Left ventricle myocardium inferior (tissue), 1 donor: Measurements from ENCODE around the gene ENOX2. TPM values are rescaled to one million over a fixed set of nuclear protein-coding genes. Genes with fewer than 3 reads are reported as not detected.

Experiments
- DNase-seq: peaks from one replicate; pipeline ENCODE4 v3.0.0-alpha.2; 2020
- H3K27ac ChIP-seq: fragments of 200-600 bp; replicated peaks from 2 replicates; pipeline ENCODE4 v1.8.0; 2021
- H3K27me3 ChIP-seq: fragments of 200-600 bp; 2 replicates; pipeline ENCODE4 v1.8.0; 2021; ENCODE audit warnings: low read depth
- H3K36me3 ChIP-seq: fragments of 200-600 bp; 2 replicates; pipeline ENCODE4 v1.8.0; 2021
- H3K4me1 ChIP-seq: fragments of 200-600 bp; 2 replicates; pipeline ENCODE4 v1.8.0; 2021
- H3K4me3 ChIP-seq: fragments of 200-600 bp; 2 replicates; pipeline ENCODE4 v1.8.0; 2021; ENCODE audit warnings: mild to moderate bottlenecking, moderate library complexity
- H3K9me3 ChIP-seq: fragments of 200-600 bp; replicated peaks from 2 replicates; pipeline ENCODE4 v1.8.0; 2021
- intact Hi-C: fragments of 100-400 bp; cut with micrococcal nuclease; formaldehyde crosslinking; loops from one replicate; pipeline ENCODE4 v1.11.0; 2022
- total RNA-seq: library from RNA; stranded (reverse); fragmentation: NEBNext Ultra II Directional; extraction: Animal tissue kit (Norgen Biotek cat#: 25700); gene quantifications from one replicate; pipeline ENCODE4 v1.2.1, GENCODE V29; 2021
- TF ChIP-seq, protein P1 (sequence below): fragments of 200-600 bp; IDR thresholded peaks from 2 replicates; pipeline ENCODE4 v1.8.0; 2021; ENCODE audit warnings: antibody characterized with exemption, mild to moderate bottlenecking, borderline replicate concordance
- donor health status: DM: no; HTN: yes; CAD: no; lungs with severe emphysema.

The ENOX2 gene
- total RNA-seq, 1 donor from 2014 or later = 14.1 TPM

DNA sequence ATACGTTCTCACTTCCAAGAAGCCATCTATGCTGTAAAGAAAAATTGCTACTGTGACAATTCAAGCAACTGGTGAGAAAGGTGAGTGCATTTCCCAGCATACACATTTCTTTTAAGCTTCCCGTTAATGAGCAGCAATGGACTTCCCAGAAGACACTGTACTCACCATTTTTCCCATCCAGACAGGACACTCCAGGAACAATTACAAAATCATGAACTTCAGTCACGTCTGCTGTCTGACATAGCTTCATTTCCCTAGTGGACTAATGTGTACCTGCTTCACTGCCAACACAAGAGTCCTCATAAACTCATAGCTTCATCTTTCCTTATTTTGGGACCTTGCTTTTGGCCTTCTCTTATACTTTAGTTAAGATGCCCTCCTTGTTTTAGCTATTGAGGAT lies 156.9 kb downstream of the ENOX2 start:
- no peak overlapping the region for H3K4me3 ChIP-seq
- no peaks in the 10 kb centered on the region for H3K27me3 ChIP-seq
- no peaks in the 10 kb centered on the region for H3K4me1 ChIP-seq
- no peaks in the 10 kb centered on the region for H3K9me3 ChIP-seq
- no peak overlapping the region for H3K27ac ChIP-seq
- no peaks in the 10 kb centered on the region for H3K36me3 ChIP-seq
- TF ChIP-seq, protein P1, sequence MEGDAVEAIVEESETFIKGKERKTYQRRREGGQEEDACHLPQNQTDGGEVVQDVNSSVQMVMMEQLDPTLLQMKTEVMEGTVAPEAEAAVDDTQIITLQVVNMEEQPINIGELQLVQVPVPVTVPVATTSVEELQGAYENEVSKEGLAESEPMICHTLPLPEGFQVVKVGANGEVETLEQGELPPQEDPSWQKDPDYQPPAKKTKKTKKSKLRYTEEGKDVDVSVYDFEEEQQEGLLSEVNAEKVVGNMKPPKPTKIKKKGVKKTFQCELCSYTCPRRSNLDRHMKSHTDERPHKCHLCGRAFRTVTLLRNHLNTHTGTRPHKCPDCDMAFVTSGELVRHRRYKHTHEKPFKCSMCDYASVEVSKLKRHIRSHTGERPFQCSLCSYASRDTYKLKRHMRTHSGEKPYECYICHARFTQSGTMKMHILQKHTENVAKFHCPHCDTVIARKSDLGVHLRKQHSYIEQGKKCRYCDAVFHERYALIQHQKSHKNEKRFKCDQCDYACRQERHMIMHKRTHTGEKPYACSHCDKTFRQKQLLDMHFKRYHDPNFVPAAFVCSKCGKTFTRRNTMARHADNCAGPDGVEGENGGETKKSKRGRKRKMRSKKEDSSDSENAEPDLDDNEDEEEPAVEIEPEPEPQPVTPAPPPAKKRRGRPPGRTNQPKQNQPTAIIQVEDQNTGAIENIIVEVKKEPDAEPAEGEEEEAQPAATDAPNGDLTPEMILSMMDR = no peak
- intact Hi-C loops = no loop called here
- no peak for DNase-seq

DNA sequence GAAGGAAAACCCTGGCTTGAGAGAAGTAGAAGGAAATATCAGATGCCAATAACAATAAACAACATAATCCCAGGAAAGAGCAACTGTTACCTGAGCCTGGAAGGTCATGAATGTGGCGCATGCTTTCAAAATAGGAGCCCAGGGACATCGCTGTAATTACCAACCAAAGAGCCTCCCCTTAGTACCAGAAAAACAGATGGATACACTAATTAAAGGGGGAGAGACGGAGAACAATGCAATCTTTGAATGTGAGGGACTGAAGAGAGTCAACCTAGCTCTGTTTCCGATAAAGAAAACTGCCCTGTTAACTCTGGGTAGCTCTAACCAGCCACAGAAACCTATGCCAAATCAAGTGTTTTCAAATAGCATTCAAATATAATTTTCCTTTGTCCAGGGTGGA lies 161.4 kb downstream of the ENOX2 start:
- TF ChIP-seq, protein P1 = no peak
- Histone ChIP-seq H3K4me3 (no peak overlapping the region), H3K27me3 (no peaks in the 10 kb centered on the region), H3K4me1 (no peaks in the 10 kb centered on the region), H3K36me3 (no peaks in the 10 kb centered on the region), H3K9me3 (no peaks in the 10 kb centered on the region), H3K27ac (no peak overlapping the region)
- no peak for DNase-seq
- intact Hi-C loops = no loop called here

DNA sequence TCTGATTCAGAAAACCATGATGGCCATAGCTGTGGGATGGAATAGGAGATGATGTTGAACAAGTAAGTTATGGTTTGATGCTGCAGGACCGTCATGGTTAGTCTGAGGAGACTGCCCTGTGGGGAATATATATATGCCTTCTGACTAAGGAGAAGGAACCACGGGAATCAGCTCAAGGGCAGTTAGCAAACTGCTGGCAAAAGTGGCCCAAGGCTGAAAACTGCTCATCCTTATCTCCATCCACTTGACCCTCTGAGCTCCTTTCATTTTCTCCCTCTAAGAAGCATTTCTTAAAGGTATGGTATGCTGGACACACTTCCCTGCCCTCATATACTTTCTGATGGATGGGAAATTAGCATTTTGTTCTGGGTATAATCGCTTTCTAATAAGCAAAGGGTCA lies 161.9 kb downstream of the ENOX2 start:
- TF ChIP-seq, protein P1 = no peak
- Histone ChIP-seq H3K36me3 (no peaks in the 10 kb centered on the region), H3K9me3 (no peaks in the 10 kb centered on the region), H3K4me3 (no peak overlapping the region), H3K27ac (no peak overlapping the region), H3K4me1 (no peaks in the 10 kb centered on the region), H3K27me3 (no peaks in the 10 kb centered on the region)
- intact Hi-C loops = no loop called here
- DNase-seq = no peak

DNA sequence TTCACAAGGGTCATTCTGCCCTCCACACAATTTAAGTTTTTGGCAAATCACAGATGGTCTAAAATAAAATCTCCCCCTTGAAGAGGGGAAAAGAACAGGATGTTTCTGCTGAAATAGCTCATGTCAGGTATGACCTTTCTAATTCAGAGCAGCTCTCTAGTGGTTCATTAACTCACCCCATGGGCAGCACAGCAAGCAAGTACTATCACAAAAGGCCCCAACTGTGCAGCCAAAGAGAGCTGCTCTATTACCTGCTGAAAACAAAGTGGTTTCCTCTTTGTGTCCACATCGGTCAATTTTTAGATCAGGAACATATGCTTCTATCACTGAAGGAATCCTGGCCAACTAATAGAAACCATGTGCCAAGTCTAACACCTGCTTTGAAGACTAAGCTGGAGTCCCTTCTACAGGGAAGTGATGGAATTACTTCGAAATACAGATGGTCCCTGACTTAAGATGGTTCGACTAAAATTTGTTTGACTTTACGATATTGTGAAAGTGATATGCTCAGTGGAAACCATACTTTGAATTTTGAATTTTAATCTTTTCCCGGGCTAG lies 164.3 kb downstream of the ENOX2 start:
- Histone ChIP-seq H3K27me3 (no peaks in the 10 kb centered on the region), H3K36me3 (no peaks in the 10 kb centered on the region), H3K9me3 (no peaks in the 10 kb centered on the region), H3K4me1 (no peaks in the 10 kb centered on the region), H3K4me3 (no peak overlapping the region), H3K27ac (no peak overlapping the region)
- intact Hi-C loops = no loop called here
- TF ChIP-seq, protein P1 = no peak
- no peak for DNase-seq

DNA sequence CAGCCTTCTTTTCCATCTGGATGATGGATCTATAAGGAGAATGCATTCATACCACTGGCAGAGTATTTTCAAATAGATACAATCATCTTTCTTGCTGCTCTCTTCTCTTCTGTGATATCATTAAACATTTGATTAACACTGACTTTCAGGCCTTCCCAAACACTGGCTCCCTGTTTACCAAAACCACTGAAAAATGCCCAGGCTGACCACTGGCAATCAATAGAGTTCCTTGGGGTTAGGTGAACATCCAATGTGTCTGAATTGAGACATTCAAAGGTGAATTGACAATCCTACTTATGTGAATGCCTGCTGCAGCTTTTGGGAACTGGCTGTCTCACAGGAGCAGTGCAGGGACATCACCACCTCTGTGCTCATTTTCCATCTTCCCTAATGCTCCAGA lies 168.3 kb downstream of the ENOX2 start:
- H3K4me1 ChIP-seq = no peaks in the 10 kb centered on the region
- H3K36me3 ChIP-seq = no peaks in the 10 kb centered on the region
- H3K27me3 ChIP-seq = no peaks in the 10 kb centered on the region
- H3K27ac ChIP-seq = no peak overlapping the region
- intact Hi-C loops = no loop called here
- no peak overlapping the region for H3K4me3 ChIP-seq
- peaks cover 18% of the 10 kb centered on the region for H3K9me3 ChIP-seq
- DNase-seq = no peak
- TF ChIP-seq, protein P1 = no peak

DNA sequence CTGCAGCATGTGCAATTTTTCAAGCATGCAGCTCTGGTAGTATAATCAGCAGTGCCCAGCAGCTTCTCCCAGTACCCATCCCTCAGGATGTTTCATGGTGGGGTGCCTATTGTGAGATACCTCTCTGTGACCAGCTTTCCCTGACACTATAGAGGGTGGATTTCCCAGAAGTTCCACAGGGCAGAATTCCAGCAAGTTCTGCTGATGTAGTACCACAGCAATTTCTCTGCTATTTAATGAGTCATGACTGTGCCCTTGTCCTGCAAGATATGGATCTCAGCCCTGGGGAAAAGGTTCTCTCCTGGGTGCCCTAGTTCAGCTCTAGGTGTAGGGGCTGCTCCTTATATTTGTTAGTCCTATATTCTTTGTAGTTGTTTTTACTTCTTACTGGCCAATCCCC lies 174.8 kb downstream of the ENOX2 start:
- intact Hi-C loops = no loop called here
- no peak for DNase-seq
- Histone ChIP-seq H3K36me3 (no peaks in the 10 kb centered on the region), H3K27me3 (no peaks in the 10 kb centered on the region), H3K27ac (no peak overlapping the region), H3K9me3 (peaks cover 32% of the 10 kb centered on the region), H3K4me3 (no peak overlapping the region), H3K4me1 (no peaks in the 10 kb centered on the region)
- TF ChIP-seq, protein P1 = no peak
